ENCODE data around the gene TRIM65.
A peak's percentile ranks its signal among the peaks of the same experiment; 100 is the strongest.

Gene TRIM65

GRCh38 chr17:75909812-75910274 is 13.1 kb upstream of the TRIM65 start:
- Histone ChIP-seq H3K27ac (ENCODE audit: low read depth, low read length) (no peak overlapping the region), H3K79me2 (ENCODE audit: control insufficient read depth, insufficient read depth, low read length) (no peaks in the 10 kb centered on the region), H3K27me3 (ENCODE audit: insufficient read depth, low read length, poor library complexity) (no peaks in the 10 kb centered on the region), H4K8ac (ENCODE audit: low read depth, low read length) (no peak overlapping the region), H3K79me1 (ENCODE audit: low read length) (no peaks in the 10 kb centered on the region), H3K4ac (ENCODE audit: low read depth, low read length) (no peak overlapping the region), H3K4me2 (ENCODE audit: low read length) (no peak overlapping the region), H2BK5ac (ENCODE audit: low read length) (no peak overlapping the region), H3K9ac (ENCODE audit: low read length) (no peak overlapping the region), H3K23ac (ENCODE audit: low read length) (no peak overlapping the region), H3K4me3 (ENCODE audit: low read length) (no peak overlapping the region), H3K4me1 (ENCODE audit: control insufficient read depth, low read depth, low read length) (no peaks in the 10 kb centered on the region), H3K36me3 (ENCODE audit: control insufficient read depth, insufficient read depth, low read length) (no peaks in the 10 kb centered on the region), H4K5ac (ENCODE audit: low read length) (no peak overlapping the region), H3K56ac (ENCODE audit: low read length) (no peak overlapping the region), H2AK5ac (ENCODE audit: low read length) (no peak overlapping the region), H2BK120ac (ENCODE audit: low read depth, low read length) (no peak overlapping the region), H2BK15ac (replicated peaks; ENCODE audit: low read depth) (no peak overlapping the region), H3K18ac (ENCODE audit: low read length) (no peak overlapping the region)
- no CpG with 5 or more reads among the region's 11 CpGs for WGBS (ENCODE audit: extremely low coverage, insufficient coverage, low lambda C conversion rate)
- DNase-seq = no peak

GRCh38 chr17:75909051-75909811 is 12.5 kb upstream of the TRIM65 start:
- DNase-seq = no peak

GRCh38 chr17:75908201-75908600 is 11.4 kb upstream of the TRIM65 start:
- no peak overlapping the region for H3K23ac ChIP-seq (ENCODE audit: low read length)
- H2AK5ac ChIP-seq (ENCODE audit: low read length) = no peak overlapping the region
- H3K4me2 ChIP-seq (ENCODE audit: low read length) = no peak overlapping the region
- no peak overlapping the region for H4K5ac ChIP-seq (ENCODE audit: low read length)
- H3K27me3 ChIP-seq (ENCODE audit: insufficient read depth, low read length, poor library complexity) = no peaks in the 10 kb centered on the region
- H3K4me3 ChIP-seq (ENCODE audit: low read length) = no peak overlapping the region
- DNase-seq = peak; percentile 42
- peak overlapping the region; percentile 5 for H3K56ac ChIP-seq (ENCODE audit: low read length)
- no peak overlapping the region for H3K27ac ChIP-seq (ENCODE audit: low read depth, low read length)
- H4K8ac ChIP-seq (ENCODE audit: low read depth, low read length) = no peak overlapping the region
- no peak overlapping the region for H3K18ac ChIP-seq (ENCODE audit: low read length)
- no peak overlapping the region for H3K4ac ChIP-seq (ENCODE audit: low read depth, low read length)
- H3K79me1 ChIP-seq (ENCODE audit: low read length) = peaks cover 2% of the 10 kb centered on the region
- H3K9ac ChIP-seq (ENCODE audit: low read length) = no peak overlapping the region
- WGBS (ENCODE audit: extremely low coverage, insufficient coverage, low lambda C conversion rate) = no CpG with 5 or more reads among the region's 6 CpGs
- no peak overlapping the region for H2BK120ac ChIP-seq (ENCODE audit: low read depth, low read length)
- no peak overlapping the region for H2BK15ac ChIP-seq (replicated peaks; ENCODE audit: low read depth)
- H3K79me2 ChIP-seq (ENCODE audit: control insufficient read depth, insufficient read depth, low read length) = peaks cover 5% of the 10 kb centered on the region
- H3K4me1 ChIP-seq (ENCODE audit: control insufficient read depth, low read depth, low read length) = no peaks in the 10 kb centered on the region
- no peak overlapping the region for H2BK5ac ChIP-seq (ENCODE audit: low read length)
- H3K36me3 ChIP-seq (ENCODE audit: control insufficient read depth, insufficient read depth, low read length) = no peaks in the 10 kb centered on the region

More at GRCh38 chr17:75909051-75909811, 12.5 kb upstream of the TRIM65 start:
- Histone ChIP-seq H3K4ac (ENCODE audit: low read depth, low read length) (no peak overlapping the region), H3K36me3 (ENCODE audit: control insufficient read depth, insufficient read depth, low read length) (no peaks in the 10 kb centered on the region), H4K5ac (ENCODE audit: low read length) (no peak overlapping the region), H2BK120ac (ENCODE audit: low read depth, low read length) (no peak overlapping the region), H4K8ac (ENCODE audit: low read depth, low read length) (no peak overlapping the region), H3K56ac (ENCODE audit: low read length) (no peak overlapping the region), H3K4me3 (ENCODE audit: low read length) (no peak overlapping the region), H2BK5ac (ENCODE audit: low read length) (no peak overlapping the region), H3K79me2 (ENCODE audit: control insufficient read depth, insufficient read depth, low read length) (peaks cover under 1% of the 10 kb centered on the region), H3K18ac (ENCODE audit: low read length) (no peak overlapping the region), H3K23ac (ENCODE audit: low read length) (no peak overlapping the region), H3K4me1 (ENCODE audit: control insufficient read depth, low read depth, low read length) (no peaks in the 10 kb centered on the region), H3K4me2 (ENCODE audit: low read length) (no peak overlapping the region), H3K9ac (ENCODE audit: low read length) (no peak overlapping the region), H2AK5ac (ENCODE audit: low read length) (no peak overlapping the region), H2BK15ac (replicated peaks; ENCODE audit: low read depth) (no peak overlapping the region), H3K27ac (ENCODE audit: low read depth, low read length) (no peak overlapping the region), H3K79me1 (ENCODE audit: low read length) (no peaks in the 10 kb centered on the region), H3K27me3 (ENCODE audit: insufficient read depth, low read length, poor library complexity) (no peaks in the 10 kb centered on the region)
- WGBS (ENCODE audit: extremely low coverage, insufficient coverage, low lambda C conversion rate) = no CpG with 5 or more reads among the region's 14 CpGs

GRCh38 chr17:75906143-75906884 is 9.6 kb upstream of the TRIM65 start:
- Histone ChIP-seq H3K23ac (ENCODE audit: low read length) (no peak overlapping the region), H3K4me1 (ENCODE audit: control insufficient read depth, low read depth, low read length) (no peaks in the 10 kb centered on the region), H3K4ac (ENCODE audit: low read depth, low read length) (no peak overlapping the region), H3K36me3 (ENCODE audit: control insufficient read depth, insufficient read depth, low read length) (peaks cover 4% of the 10 kb centered on the region), H2AK5ac (ENCODE audit: low read length) (peak overlapping the region; percentile 38), H2BK120ac (ENCODE audit: low read depth, low read length) (no peak overlapping the region), H3K18ac (ENCODE audit: low read length) (no peak overlapping the region), H4K8ac (ENCODE audit: low read depth, low read length) (no peak overlapping the region), H4K5ac (ENCODE audit: low read length) (no peak overlapping the region), H3K56ac (ENCODE audit: low read length) (peak overlapping the region; percentile 49), H3K79me2 (ENCODE audit: control insufficient read depth, insufficient read depth, low read length) (peaks cover 5% of the 10 kb centered on the region), H3K4me2 (ENCODE audit: low read length) (no peak overlapping the region), H3K79me1 (ENCODE audit: low read length) (peaks cover 2% of the 10 kb centered on the region), H2BK5ac (ENCODE audit: low read length) (no peak overlapping the region), H2BK15ac (replicated peaks; ENCODE audit: low read depth) (no peak overlapping the region), H3K4me3 (ENCODE audit: low read length) (no peak overlapping the region), H3K27ac (ENCODE audit: low read depth, low read length) (no peak overlapping the region), H3K9ac (ENCODE audit: low read length) (no peak overlapping the region), H3K27me3 (ENCODE audit: insufficient read depth, low read length, poor library complexity) (no peaks in the 10 kb centered on the region)
- no CpG with 5 or more reads among the region's 10 CpGs for WGBS (ENCODE audit: extremely low coverage, insufficient coverage, low lambda C conversion rate)
- DNase-seq = no peak

- H3K23ac ChIP-seq (ENCODE audit: low read length) = no peak within 1 kb of the TSS
- peaks cover 9% of the 10 kb centered on the region for H3K36me3 ChIP-seq (ENCODE audit: control insufficient read depth, insufficient read depth, low read length)
- no CpG with 5 or more reads among the region's 69 CpGs for WGBS (ENCODE audit: extremely low coverage, insufficient coverage, low lambda C conversion rate)
- peak within 1 kb of the TSS; percentile 64 for H3K4ac ChIP-seq (ENCODE audit: low read depth, low read length)
- H2BK120ac ChIP-seq (ENCODE audit: low read depth, low read length) = no peak within 1 kb of the TSS
- H2BK15ac ChIP-seq (replicated peaks; ENCODE audit: low read depth) = no peak within 1 kb of the TSS
- H3K9ac ChIP-seq (ENCODE audit: low read length) = peak within 1 kb of the TSS; percentile 83
- H3K27ac ChIP-seq (ENCODE audit: low read depth, low read length) = peak within 1 kb of the TSS; percentile 77
- H3K27me3 ChIP-seq (ENCODE audit: insufficient read depth, low read length, poor library complexity) = no peaks in the 10 kb centered on the region
- H2BK5ac ChIP-seq (ENCODE audit: low read length) = no peak within 1 kb of the TSS
- H3K4me2 ChIP-seq (ENCODE audit: low read length) = peak within 1 kb of the TSS; percentile 89
- H3K18ac ChIP-seq (ENCODE audit: low read length) = peak within 1 kb of the TSS; percentile 65
- H3K79me2 ChIP-seq (ENCODE audit: control insufficient read depth, insufficient read depth, low read length) = peaks cover 5% of the 10 kb centered on the region
- peaks cover 2% of the 10 kb centered on the region for H3K79me1 ChIP-seq (ENCODE audit: low read length)
- peak within 1 kb of the TSS; percentile 95 for H3K4me3 ChIP-seq (ENCODE audit: low read length)
- H3K4me1 ChIP-seq (ENCODE audit: control insufficient read depth, low read depth, low read length) = no peaks in the 10 kb centered on the region
- no peak within 1 kb of the TSS for H4K5ac ChIP-seq (ENCODE audit: low read length)
- H4K8ac ChIP-seq (ENCODE audit: low read depth, low read length) = no peak within 1 kb of the TSS
- no peak within 1 kb of the TSS for H2AK5ac ChIP-seq (ENCODE audit: low read length)
- DNase-seq = peak; percentile 98
- H3K56ac ChIP-seq (ENCODE audit: low read length) = peak within 1 kb of the TSS; percentile 98
Observed at GRCh38 chr17:75904749-75905521, 8.2 kb upstream of the TRIM65 start, which contains the start of gene MRPL38. Gene MRPL38 (minus strand): TSS chr17:75904884. CDS start chr17:75904875, 9 bp downstream.
